DOHH2 (cell line): Measurements from ENCODE around the gene ELK4.

Experiments used
- H3F3A ChIP-seq: fragments of 200-600 bp; sonication (generic), shearing (Covaris generic); 2 replicates; pipeline ENCODE4 v1.6.0; 2016; ENCODE audit warnings: antibody characterized with exemption, mild to moderate bottlenecking; ENCODE audit not compliant: control insufficient read depth, insufficient read depth
- H3K27ac ChIP-seq: fragments of 200-600 bp; sonication (generic); 2 replicates; pipeline ENCODE4 v1.5.1; 2014; ENCODE audit warnings: low read depth, mild to moderate bottlenecking, low read length, moderate library complexity
- H3K27me3 ChIP-seq: fragments of 200-600 bp; sonication (generic); 2 replicates; pipeline ENCODE4 v1.6.1; 2014; ENCODE audit warnings: mild to moderate bottlenecking, low read length, mixed read lengths; ENCODE audit not compliant: control insufficient read depth
- H3K36me3 ChIP-seq: fragments of 200-600 bp; sonication (generic); 2 replicates; pipeline ENCODE4 v1.6.1; 2014; ENCODE audit warnings: mild to moderate bottlenecking, low read length, moderate library complexity, mixed read lengths; ENCODE audit not compliant: control insufficient read depth
- H3K4me1 ChIP-seq: fragments of 200-600 bp; sonication (generic); 2 replicates; pipeline ENCODE4 v1.6.1; 2014; ENCODE audit warnings: mild to moderate bottlenecking, low read length, mixed read lengths; ENCODE audit not compliant: control insufficient read depth
- H3K4me2 ChIP-seq: fragments of 200-600 bp; sonication (generic); 2 replicates; pipeline ENCODE4 v1.6.0; 2014; ENCODE audit warnings: mild to moderate bottlenecking, low read length, moderate library complexity
- H3K4me3 ChIP-seq: fragments of 200-600 bp; sonication (generic); 2 replicates; pipeline ENCODE4 v1.5.1; 2014; ENCODE audit warnings: mild to moderate bottlenecking, low read length, mixed read lengths
- H3K79me2 ChIP-seq: fragments of 200-600 bp; sonication (generic); 2 replicates; pipeline ENCODE4 v1.6.1; 2014; ENCODE audit warnings: mild to moderate bottlenecking, low read length, mixed read lengths; ENCODE audit not compliant: control insufficient read depth
- H3K9me2 ChIP-seq: fragments of 200-600 bp; sonication (generic); replicated peaks from 2 replicates; pipeline ENCODE4 v1.6.1; 2014; ENCODE audit warnings: mild to moderate bottlenecking, low read length, mixed read lengths; ENCODE audit not compliant: control insufficient read depth
- H3K9me3 ChIP-seq: fragments of 200-600 bp; sonication (generic); 2 replicates; pipeline ENCODE4 v1.6.1; 2014; ENCODE audit warnings: antibody characterized with exemption, low read length, mixed read lengths; ENCODE audit not compliant: control insufficient read depth, insufficient read depth
- H4K20me1 ChIP-seq: fragments of 200-600 bp; sonication (generic); 2 replicates; pipeline ENCODE4 v1.6.0; 2014; ENCODE audit warnings: low read depth, mild to moderate bottlenecking, antibody characterized with exemption, low read length, moderate library complexity; ENCODE audit not compliant: control insufficient read depth, insufficient read depth
- CTCF ChIP-seq: fragments of 200-600 bp; sonication (generic); IDR thresholded peaks from one replicate; pipeline ENCODE4 v1.5.1; 2014; ENCODE audit warnings: antibody characterized with exemption, mild to moderate bottlenecking, low read depth, low read length; ENCODE audit not compliant: poor library complexity, severe bottlenecking
- EZH2phosphoT487 ChIP-seq: fragments of 200-600 bp; sonication (generic); IDR thresholded peaks from 2 replicates; pipeline ENCODE4 v1.6.1; 2017; ENCODE audit warnings: borderline replicate concordance, mild to moderate bottlenecking, antibody characterized with exemption, low read length, moderate library complexity, mixed read lengths

The ELK4 gene

GRCh38 chr1:205629751-205630150, 2.1 kb downstream of the ELK4 start:
- no peaks in the 10 kb centered on the region for H3K9me2 ChIP-seq
- peak overlapping the region; percentile 74 for H3K4me2 ChIP-seq
- H3K4me1 ChIP-seq = peaks cover 45% of the 10 kb centered on the region
- no peaks in the 10 kb centered on the region for H3K27me3 ChIP-seq
- peak overlapping the region; percentile 92 for H3K27ac ChIP-seq
- no peaks in the 10 kb centered on the region for H3K9me3 ChIP-seq
- H3K36me3 ChIP-seq = peaks cover 46% of the 10 kb centered on the region
- no peak for TF ChIP-seq CTCF
- no peak for TF ChIP-seq EZH2phosphoT487
- H4K20me1 ChIP-seq = peaks cover 13% of the 10 kb centered on the region; the same call in 1 of the 2 replicates
- peaks cover 69% of the 10 kb centered on the region for H3K79me2 ChIP-seq
- peaks cover 9% of the 10 kb centered on the region for H3F3A ChIP-seq
- peak overlapping the region; percentile 89 for H3K4me3 ChIP-seq

GRCh38 chr1:205627956-205628355, 3.9 kb downstream of the ELK4 start:
- peaks cover 9% of the 10 kb centered on the region for H3F3A ChIP-seq
- peaks cover 21% of the 10 kb centered on the region; the same call in 1 of the 2 replicates for H4K20me1 ChIP-seq
- H3K4me3 ChIP-seq = peak overlapping the region; percentile 89
- TF ChIP-seq CTCF = no peak
- TF ChIP-seq EZH2phosphoT487 = no peak
- peak overlapping the region; percentile 74 for H3K4me2 ChIP-seq
- H3K79me2 ChIP-seq = peaks cover 87% of the 10 kb centered on the region
- H3K4me1 ChIP-seq = peaks cover 42% of the 10 kb centered on the region
- H3K27ac ChIP-seq = peak overlapping the region; percentile 92
- H3K9me3 ChIP-seq = no peaks in the 10 kb centered on the region
- no peaks in the 10 kb centered on the region for H3K27me3 ChIP-seq
- no peaks in the 10 kb centered on the region for H3K9me2 ChIP-seq
- H3K36me3 ChIP-seq = peaks cover 64% of the 10 kb centered on the region

- Histone ChIP-seq H3F3A (peaks cover 9% of the 10 kb centered on the region), H4K20me1 (peaks cover 21% of the 10 kb centered on the region; the same call in 1 of the 2 replicates), H3K4me3 (peak overlapping the region; percentile 17), H3K4me1 (peaks cover 34% of the 10 kb centered on the region), H3K27me3 (no peaks in the 10 kb centered on the region), H3K36me3 (peaks cover 79% of the 10 kb centered on the region), H3K79me2 (peaks cover 98% of the 10 kb centered on the region), H3K9me3 (no peaks in the 10 kb centered on the region), H3K4me2 (peak overlapping the region; percentile 74), H3K9me2 (no peaks in the 10 kb centered on the region), H3K27ac (0 out of 2 replicates have a peak overlapping the region, but pooled peaks have one; percentile 3)
- TF ChIP-seq EZH2phosphoT487 (no peak), CTCF (no peak)
These were observed 5.6 kb downstream of the ELK4 start for GRCh38 chr1:205626216-205626615.

- H3K9me2 ChIP-seq = no peaks in the 10 kb centered on the region
- no peak overlapping the region for H3K27ac ChIP-seq
- no peaks in the 10 kb centered on the region; the same call in 1 of the 2 replicates for H3F3A ChIP-seq
- no peaks in the 10 kb centered on the region for H3K9me3 ChIP-seq
- H3K79me2 ChIP-seq = peaks cover 96% of the 10 kb centered on the region
- no peak overlapping the region for H3K4me2 ChIP-seq
- no peaks in the 10 kb centered on the region for H3K27me3 ChIP-seq
- peaks cover 21% of the 10 kb centered on the region; the same call in 1 of the 2 replicates for H4K20me1 ChIP-seq
- no peak overlapping the region for H3K4me3 ChIP-seq
- peaks cover 29% of the 10 kb centered on the region for H3K4me1 ChIP-seq
- TF ChIP-seq EZH2phosphoT487 (no peak), CTCF (no peak)
- H3K36me3 ChIP-seq = peaks cover 91% of the 10 kb centered on the region
These were observed 8.2 kb downstream of the ELK4 start for GRCh38 chr1:205623646-205624045.
